Natural killer cell (primary cell): ENCODE results near the gene PYROXD2. TPM values are rescaled to one million over a fixed set of nuclear protein-coding genes. Genes with fewer than 3 reads are reported as not detected.

Experiments used
- ATAC-seq, 3 donors: fragments of 150-1000 bp in 2 of 3; fragments of 200-7000 bp in 1 of 3; cut with Tn5 transposase; 1 replicate in 1 of 3; 2 replicates in 2 of 3; pipeline ENCODE4 v1.10.0; 2021; ENCODE audit warnings: mild to moderate bottlenecking in 2 of 3, moderate library complexity in 2 of 3
- DNase-seq, 2 donors: peaks; one replicate each; pipeline versions ENCODE4 v3.0.0 to v3.0.0-alpha.2; 2013 to 2021; ENCODE audit warnings: mixed read lengths in 1 of 2
- H3K27ac ChIP-seq: one replicate; pipeline ENCODE4 v1.5.1; 2013; ENCODE audit warnings: mild to moderate bottlenecking, low read length
- H3K27me3 ChIP-seq: one replicate; pipeline ENCODE4 v1.6.1; 2013; ENCODE audit warnings: low read length; ENCODE audit not compliant: control insufficient read depth, insufficient read depth
- H3K36me3 ChIP-seq: one replicate; pipeline ENCODE4 v1.6.1; 2013; ENCODE audit warnings: low read length; ENCODE audit not compliant: control insufficient read depth, insufficient read depth
- H3K4me1 ChIP-seq: one replicate; pipeline ENCODE4 v1.6.1; 2013; ENCODE audit warnings: low read length; ENCODE audit not compliant: control insufficient read depth, insufficient read depth
- H3K4me3 ChIP-seq: one replicate; pipeline ENCODE4 v1.5.1; 2013; ENCODE audit warnings: low read length
- H3K9me3 ChIP-seq: one replicate; pipeline ENCODE4 v1.6.1; 2013; ENCODE audit warnings: low read length; ENCODE audit not compliant: control insufficient read depth, insufficient read depth
- H3K27ac Mint-ChIP-seq, 2 donors: one replicate each; pipeline ENCODE4 v1.8.0; 2022; ENCODE audit warnings: mild to moderate bottlenecking in 2 of 2, mixed read lengths in 2 of 2, moderate library complexity in 1 of 2
- H3K27me3 Mint-ChIP-seq, 2 donors: one replicate each; pipeline ENCODE4 v1.8.0; 2022; ENCODE audit warnings: low read depth in 2 of 2, mixed read lengths in 2 of 2
- H3K36me3 Mint-ChIP-seq: one replicate; pipeline ENCODE4 v1.8.0; 2022; ENCODE audit warnings: mixed read lengths
- H3K4me1 Mint-ChIP-seq, 2 donors: one replicate each; pipeline ENCODE4 v1.8.0; 2022; ENCODE audit warnings: mixed read lengths in 2 of 2
- H3K4me3 Mint-ChIP-seq: one replicate; pipeline ENCODE4 v1.8.0; 2022; ENCODE audit warnings: mild to moderate bottlenecking, moderate library complexity, mixed read lengths
- H3K9me3 Mint-ChIP-seq, 2 donors: one replicate each; pipeline ENCODE4 v1.8.0; 2022; ENCODE audit warnings: mixed read lengths in 2 of 2
- CTCF ChIP-seq: fragments of 200-600 bp; IDR thresholded peaks from one replicate; pipeline ENCODE4 v1.8.0; 2022; ENCODE audit warnings: antibody characterized with exemption
- WGBS: methylation state at CpG from one replicate; pipeline ENCODE4 v1.1.7; 2013; ENCODE audit warnings: missing lambda C conversion rate; ENCODE audit not compliant: insufficient coverage; 5-methylcytosine and 5-hydroxymethylcytosine counted together
- intact Hi-C: fragments of 100-400 bp; cut with micrococcal nuclease; formaldehyde crosslinking; loops from one replicate; pipeline ENCODE4 v1.14.2; 2022
- total RNA-seq, 4 donors: library from RNA; stranded (reverse); fragments of 120-200 nt in 1 of 4; gene quantifications; one replicate each; pipeline versions ENCODE4 v1.2.3 to v1.2.4, GENCODE V29; 2013 to 2022

PYROXD2 gene
- total RNA-seq, 3 donors from 2014 or later (not counting 1 experiment from before 2014, with no cell fraction given), result 20.8 to 28.2 (median 28.0) TPM

GRCh38 chr10:98377001-98377400 lies 38.0 kb downstream of the PYROXD2 start:
- Mint-ChIP-seq H3K9me3 (no peaks in the 10 kb centered on the region), H3K27ac (no peak overlapping the region), H3K27me3 (peaks cover 0 to 8% of the 10 kb centered on the region in 2 donors), H3K4me1 (no peaks in the 10 kb centered on the region), H3K4me3 (no peak overlapping the region), H3K36me3 (no peaks in the 10 kb centered on the region)
- DNase-seq (no peak), ATAC-seq (no peak)
- Histone ChIP-seq H3K27ac (no peak overlapping the region), H3K9me3 (no peaks in the 10 kb centered on the region), H3K36me3 (no peaks in the 10 kb centered on the region), H3K4me3 (no peak overlapping the region), H3K27me3 (no peaks in the 10 kb centered on the region), H3K4me1 (no peaks in the 10 kb centered on the region)
- 90% methylated on average over 2 of the region's 2 CpGs for WGBS
- TF ChIP-seq CTCF, result no peak
- intact Hi-C loops, result no loop called here

- DNase-seq, result no peak
- Histone ChIP-seq H3K27ac (no peak overlapping the region), H3K4me1 (no peaks in the 10 kb centered on the region), H3K36me3 (no peaks in the 10 kb centered on the region), H3K27me3 (no peaks in the 10 kb centered on the region), H3K9me3 (no peaks in the 10 kb centered on the region), H3K4me3 (no peak overlapping the region)
- no CpG with 5 or more reads among the region's 1 CpG for WGBS
- TF ChIP-seq CTCF, result no peak
- no peaks in the 10 kb centered on the region for H3K9me3 Mint-ChIP-seq
- H3K27ac Mint-ChIP-seq, result no peak overlapping the region
- peaks cover 0 to 10% of the 10 kb centered on the region in 2 donors for H3K27me3 Mint-ChIP-seq
- no peak for ATAC-seq
- no peak overlapping the region for H3K4me3 Mint-ChIP-seq
- no peaks in the 10 kb centered on the region for H3K4me1 Mint-ChIP-seq
- no peaks in the 10 kb centered on the region for H3K36me3 Mint-ChIP-seq
- intact Hi-C loops, result no loop called here
Observed at GRCh38 chr10:98376485-98376884, 38.5 kb downstream of the PYROXD2 start.

GRCh38 chr10:98374217-98374985 lies 40.6 kb downstream of the PYROXD2 start:
- Mint-ChIP-seq H3K9me3 (no peaks in the 10 kb centered on the region), H3K27ac (no peak overlapping the region), H3K4me3 (no peak overlapping the region), H3K27me3 (peaks cover 0 to 11% of the 10 kb centered on the region in 2 donors), H3K36me3 (no peaks in the 10 kb centered on the region), H3K4me1 (no peaks in the 10 kb centered on the region)
- no peak overlapping the region for H3K4me3 ChIP-seq
- no peaks in the 10 kb centered on the region for H3K9me3 ChIP-seq
- ATAC-seq (no peak), DNase-seq (no peak)
- H3K36me3 ChIP-seq, result no peaks in the 10 kb centered on the region
- 84% methylated on average over 7 of the region's 8 CpGs for WGBS
- no peaks in the 10 kb centered on the region for H3K27me3 ChIP-seq
- intact Hi-C loops, result no loop called here
- TF ChIP-seq CTCF, result no peak
- H3K27ac ChIP-seq, result no peak overlapping the region
- no peaks in the 10 kb centered on the region for H3K4me1 ChIP-seq
